Measurements from ENCODE around the gene GPC6. TPM values are rescaled to one million over a fixed set of nuclear protein-coding genes. Genes with fewer than 3 reads are reported as not detected.

GPC6 gene
- total RNA-seq, 1 donor from 2014 or later, result 50.3 TPM

DNA sequence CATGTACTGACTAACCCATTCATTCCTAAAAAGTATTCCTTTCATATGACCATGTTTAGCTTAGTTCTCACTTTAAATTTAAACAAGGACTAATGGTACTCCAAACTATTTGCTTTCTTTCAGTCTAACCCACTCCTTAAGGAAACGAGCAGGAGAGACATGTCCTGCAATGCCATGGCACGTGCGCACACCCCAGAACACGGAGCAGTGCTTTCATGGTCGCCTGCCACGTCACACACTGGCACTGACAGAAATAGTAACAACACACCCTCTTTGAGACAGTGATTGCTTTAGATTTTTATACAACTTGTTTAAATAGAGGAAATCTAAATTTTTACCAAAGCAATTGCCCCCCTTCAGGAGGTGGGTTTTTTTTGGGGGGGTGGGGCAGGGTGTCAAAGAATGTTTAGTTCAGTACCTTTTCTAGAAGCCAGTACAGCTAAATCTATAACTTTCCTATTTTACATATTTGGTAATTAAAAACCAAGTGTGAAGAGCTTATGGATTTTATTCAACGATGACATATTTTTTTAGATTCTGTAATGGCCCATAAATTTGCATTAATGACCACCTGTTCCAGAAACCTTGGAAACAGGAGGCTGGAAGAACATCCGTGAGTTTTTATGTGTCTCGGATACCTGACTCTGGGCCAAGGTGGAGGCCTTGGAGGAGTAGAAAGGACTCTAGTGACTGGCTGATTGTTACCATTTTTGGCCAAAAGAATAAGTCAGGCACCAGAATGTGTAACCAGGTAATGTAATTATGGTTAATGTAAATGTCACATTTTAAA is 1005.7 kb downstream of the GPC6 start:
- TF ChIP-seq, protein P1, sequence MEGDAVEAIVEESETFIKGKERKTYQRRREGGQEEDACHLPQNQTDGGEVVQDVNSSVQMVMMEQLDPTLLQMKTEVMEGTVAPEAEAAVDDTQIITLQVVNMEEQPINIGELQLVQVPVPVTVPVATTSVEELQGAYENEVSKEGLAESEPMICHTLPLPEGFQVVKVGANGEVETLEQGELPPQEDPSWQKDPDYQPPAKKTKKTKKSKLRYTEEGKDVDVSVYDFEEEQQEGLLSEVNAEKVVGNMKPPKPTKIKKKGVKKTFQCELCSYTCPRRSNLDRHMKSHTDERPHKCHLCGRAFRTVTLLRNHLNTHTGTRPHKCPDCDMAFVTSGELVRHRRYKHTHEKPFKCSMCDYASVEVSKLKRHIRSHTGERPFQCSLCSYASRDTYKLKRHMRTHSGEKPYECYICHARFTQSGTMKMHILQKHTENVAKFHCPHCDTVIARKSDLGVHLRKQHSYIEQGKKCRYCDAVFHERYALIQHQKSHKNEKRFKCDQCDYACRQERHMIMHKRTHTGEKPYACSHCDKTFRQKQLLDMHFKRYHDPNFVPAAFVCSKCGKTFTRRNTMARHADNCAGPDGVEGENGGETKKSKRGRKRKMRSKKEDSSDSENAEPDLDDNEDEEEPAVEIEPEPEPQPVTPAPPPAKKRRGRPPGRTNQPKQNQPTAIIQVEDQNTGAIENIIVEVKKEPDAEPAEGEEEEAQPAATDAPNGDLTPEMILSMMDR (IDR thresholded peaks at IDR 0.05; ENCODE audit: unreplicated experiment), result no peak
- peaks cover 4% of the 10 kb centered on the region for H3K36me3 Mint-ChIP-seq (ENCODE audit: insufficient read depth)
- H3K27ac Mint-ChIP-seq, result no peak overlapping the region
- H3K9me3 Mint-ChIP-seq (ENCODE audit: low read depth), result no peaks in the 10 kb centered on the region
- H3K4me3 Mint-ChIP-seq (ENCODE audit: low read depth), result no peak overlapping the region
- no peaks in the 10 kb centered on the region for H3K27me3 Mint-ChIP-seq
- H3K4me1 Mint-ChIP-seq (ENCODE audit: low read depth), result peaks cover 7% of the 10 kb centered on the region
- no peak for DNase-seq (ENCODE audit: low spot score, unreplicated experiment)

GRCh38 chr13:94232956-94233355 is 1006.3 kb downstream of the GPC6 start:
- Mint-ChIP-seq H3K9me3 (ENCODE audit: low read depth) (no peaks in the 10 kb centered on the region), H3K27me3 (no peaks in the 10 kb centered on the region), H3K4me3 (ENCODE audit: low read depth) (no peak overlapping the region), H3K36me3 (ENCODE audit: insufficient read depth) (peaks cover under 1% of the 10 kb centered on the region), H3K27ac (no peak overlapping the region), H3K4me1 (ENCODE audit: low read depth) (peaks cover 7% of the 10 kb centered on the region)
- no peak for DNase-seq (ENCODE audit: low spot score, unreplicated experiment)
- TF ChIP-seq, protein P1 (IDR thresholded peaks at IDR 0.05; ENCODE audit: unreplicated experiment), result no peak

DNA sequence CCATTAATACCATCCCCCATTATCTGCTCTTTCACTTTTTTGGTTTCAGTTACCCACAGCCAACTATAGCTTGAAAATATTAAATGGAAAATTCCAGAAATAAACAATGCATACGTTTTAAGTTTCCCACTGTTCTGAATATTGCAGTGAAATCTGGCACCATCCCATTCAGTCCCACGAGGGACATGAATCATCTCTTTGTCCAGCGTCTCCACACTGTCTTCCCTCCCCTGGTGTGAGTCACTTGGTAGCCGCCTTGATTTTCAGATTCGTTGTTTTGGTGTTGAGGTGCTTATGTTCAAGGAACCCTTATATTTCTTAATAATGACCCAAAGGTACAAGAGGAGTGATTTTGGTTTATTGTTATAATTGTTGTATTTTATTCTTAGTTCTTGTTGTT is 1006.8 kb downstream of the GPC6 start:
- H3K9me3 Mint-ChIP-seq (ENCODE audit: low read depth), result no peaks in the 10 kb centered on the region
- no peaks in the 10 kb centered on the region for H3K36me3 Mint-ChIP-seq (ENCODE audit: insufficient read depth)
- no peaks in the 10 kb centered on the region for H3K27me3 Mint-ChIP-seq
- TF ChIP-seq, protein P1 (IDR thresholded peaks at IDR 0.05; ENCODE audit: unreplicated experiment), result no peak
- no peak overlapping the region for H3K4me3 Mint-ChIP-seq (ENCODE audit: low read depth)
- no peak for DNase-seq (ENCODE audit: low spot score, unreplicated experiment)
- no peak overlapping the region for H3K27ac Mint-ChIP-seq
- H3K4me1 Mint-ChIP-seq (ENCODE audit: low read depth), result peaks cover 7% of the 10 kb centered on the region

GRCh38 chr13:94233837-94234236 is 1007.2 kb downstream of the GPC6 start:
- no peak for DNase-seq (ENCODE audit: low spot score, unreplicated experiment)
- Mint-ChIP-seq H3K4me1 (ENCODE audit: low read depth) (peaks cover 7% of the 10 kb centered on the region), H3K27me3 (no peaks in the 10 kb centered on the region), H3K27ac (no peak overlapping the region), H3K9me3 (ENCODE audit: low read depth) (no peaks in the 10 kb centered on the region), H3K4me3 (ENCODE audit: low read depth) (no peak overlapping the region), H3K36me3 (ENCODE audit: insufficient read depth) (no peaks in the 10 kb centered on the region)
- TF ChIP-seq, protein P1 (IDR thresholded peaks at IDR 0.05; ENCODE audit: unreplicated experiment), result no peak

DNA sequence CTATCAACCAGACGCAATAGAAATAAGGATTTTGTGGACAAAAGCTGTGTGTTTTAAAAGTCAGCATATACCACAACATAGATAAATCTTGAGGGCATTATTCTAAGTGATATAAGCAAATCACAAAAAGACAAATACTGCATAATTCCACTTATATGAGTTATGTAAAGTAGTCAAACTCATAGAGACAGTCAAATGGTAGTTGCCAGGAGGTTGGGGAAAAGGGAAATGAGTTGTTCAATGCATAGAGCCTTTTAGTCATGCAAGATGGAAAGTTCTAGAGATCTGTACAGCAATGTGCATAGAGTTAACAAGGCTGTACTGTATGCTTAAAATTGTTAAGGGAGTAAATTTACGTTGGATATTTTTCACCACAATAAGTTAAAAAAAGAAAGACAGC is 1008.1 kb downstream of the GPC6 start:
- Mint-ChIP-seq H3K27ac (no peak overlapping the region), H3K4me3 (ENCODE audit: low read depth) (no peak overlapping the region), H3K36me3 (ENCODE audit: insufficient read depth) (no peaks in the 10 kb centered on the region), H3K4me1 (ENCODE audit: low read depth) (peaks cover 7% of the 10 kb centered on the region), H3K27me3 (no peaks in the 10 kb centered on the region), H3K9me3 (ENCODE audit: low read depth) (no peaks in the 10 kb centered on the region)
- DNase-seq (ENCODE audit: low spot score, unreplicated experiment), result no peak
- TF ChIP-seq, protein P1 (IDR thresholded peaks at IDR 0.05; ENCODE audit: unreplicated experiment), result no peak

Data from progenitor cell of endocrine pancreas (in vitro differentiated cells).